Adipocyte (in vitro differentiated cells): ENCODE results near the gene MSTO1.
"Not testable (repeated sequence)": the region's sequence is repeated elsewhere in the genome, so short reads cannot be mapped to it uniquely, and the experiment has no call there.

Experiments used
- DNase-seq: peaks from one replicate; pipeline ENCODE4 v3.0.0-alpha.2; 2015; ENCODE audit warnings: low read depth
- H3K27me3 ChIP-seq: replicated peaks from 2 replicates; pipeline ENCODE4 v1.7.0; 2013; ENCODE audit warnings: mild to moderate bottlenecking, low read length, moderate library complexity; ENCODE audit not compliant: control insufficient read depth, insufficient read depth
- H3K36me3 ChIP-seq: 2 replicates; pipeline ENCODE4 v1.7.0; 2013; ENCODE audit warnings: low read length, mild to moderate bottlenecking, moderate library complexity; ENCODE audit not compliant: control insufficient read depth, insufficient read depth, severe bottlenecking
- H3K4me1 ChIP-seq: 2 replicates; pipeline ENCODE4 v1.7.0; 2013; ENCODE audit warnings: mild to moderate bottlenecking, low read length, moderate library complexity; ENCODE audit not compliant: control insufficient read depth, insufficient read depth
- H3K4me3 ChIP-seq: 2 replicates; pipeline ENCODE4 v1.7.0; 2013; ENCODE audit warnings: mild to moderate bottlenecking, low read length, moderate library complexity
- H3K9ac ChIP-seq: 2 replicates; pipeline ENCODE4 v1.7.0; 2013; ENCODE audit warnings: mild to moderate bottlenecking, low read length, moderate library complexity
- H3K9me3 ChIP-seq: 2 replicates; pipeline ENCODE4 v1.7.0; 2013; ENCODE audit warnings: mild to moderate bottlenecking, low read length, moderate library complexity; ENCODE audit not compliant: control insufficient read depth

MSTO1 gene

DNA sequence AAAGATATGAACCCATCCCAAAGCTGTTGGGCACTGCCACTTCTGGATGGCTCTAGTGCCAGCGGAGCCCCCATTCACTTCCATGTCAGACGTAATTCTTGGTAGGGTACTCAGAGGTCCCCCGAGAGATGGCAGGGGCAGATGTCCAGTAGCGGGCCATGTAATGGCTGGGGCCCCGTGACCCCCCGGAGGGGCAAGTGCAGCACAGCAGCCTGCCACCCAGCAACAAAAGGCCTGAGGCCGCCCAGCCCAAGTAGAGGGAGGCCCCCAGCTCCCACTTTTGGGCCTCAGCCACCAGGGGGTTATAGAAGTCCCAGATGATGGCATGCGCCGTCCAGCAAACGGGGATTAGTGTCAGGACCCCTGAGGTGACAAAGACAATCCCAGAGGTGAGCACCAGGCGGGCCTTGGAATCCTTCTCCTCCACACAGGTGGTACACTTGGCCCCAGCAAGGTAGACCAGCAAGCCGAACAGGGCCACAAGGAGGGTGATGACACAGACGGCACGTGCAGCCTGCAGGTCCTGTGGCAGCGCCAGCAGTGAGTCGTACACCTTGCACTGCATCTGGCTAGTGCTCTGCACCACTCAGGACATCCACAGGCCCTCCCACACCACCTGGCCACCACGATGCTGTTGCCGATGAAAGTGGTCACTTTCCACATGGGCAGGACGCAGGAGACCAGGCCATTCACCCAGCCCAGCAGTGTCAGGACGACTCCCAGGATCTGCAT, 19.3 kb upstream of the MSTO1 start:
- H3K4me3 ChIP-seq, H3K27me3 ChIP-seq, DNase-seq, H3K9ac ChIP-seq, H3K36me3 ChIP-seq, H3K4me1 ChIP-seq, H3K9me3 ChIP-seq: not testable (repeated sequence)

DNA sequence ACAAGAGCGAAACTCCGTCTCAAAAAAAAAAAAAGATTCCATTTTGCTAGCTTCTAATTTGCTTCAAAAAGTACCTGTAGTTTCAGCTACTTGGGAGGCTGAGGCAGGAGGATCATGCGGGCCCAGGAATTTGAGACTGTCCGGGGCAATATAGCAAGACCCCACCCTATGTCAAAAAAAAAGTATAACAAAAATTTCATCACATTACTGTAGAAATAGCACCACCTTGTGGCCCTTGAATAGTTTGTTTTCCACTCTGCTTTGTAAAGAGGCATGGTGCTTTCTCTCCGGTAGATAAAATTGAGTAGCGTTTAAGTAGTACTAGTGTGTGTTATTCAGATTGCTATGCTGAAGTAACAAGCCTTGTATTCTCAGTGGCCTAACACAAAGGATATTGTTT, 18.2 kb upstream of the MSTO1 start:
- H3K9me3 ChIP-seq = no peaks in the 10 kb centered on the region
- H3K27me3 ChIP-seq = no peaks in the 10 kb centered on the region
- H3K36me3 ChIP-seq = no peaks in the 10 kb centered on the region
- no peak overlapping the region for H3K9ac ChIP-seq
- peak; percentile 90 for DNase-seq
- H3K4me1 ChIP-seq = no peaks in the 10 kb centered on the region
- no peak overlapping the region for H3K4me3 ChIP-seq

DNA sequence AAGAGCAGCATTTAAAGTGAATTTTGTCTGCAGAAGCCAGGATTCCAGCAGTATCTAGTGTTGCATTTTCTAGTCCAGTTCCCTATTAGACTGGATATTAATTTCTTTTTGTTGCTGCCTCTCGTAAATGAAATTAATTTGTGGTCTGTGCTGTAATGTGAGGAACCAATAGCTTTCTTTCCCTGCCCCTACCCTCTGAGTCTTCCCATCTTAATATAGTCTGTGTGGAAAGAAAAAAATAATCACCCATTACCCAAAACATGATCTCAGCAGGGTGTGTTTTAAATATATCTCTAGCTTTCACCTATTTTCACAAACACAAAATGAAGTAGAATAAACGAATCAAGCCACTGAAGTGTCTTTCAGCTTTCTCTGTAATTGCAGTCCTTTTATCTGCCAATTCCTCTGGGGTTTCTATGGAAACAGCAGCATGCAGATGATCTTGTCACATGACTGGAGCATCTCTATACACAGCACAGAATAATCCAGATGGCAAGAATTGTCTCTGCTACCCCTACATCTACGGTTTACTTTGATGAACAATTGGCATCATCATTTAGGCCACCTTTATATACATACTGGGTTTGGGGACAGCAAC, 14.0 kb upstream of the MSTO1 start:
- not testable (repeated sequence) for H3K27me3 ChIP-seq, H3K4me3 ChIP-seq, H3K4me1 ChIP-seq, H3K9me3 ChIP-seq, H3K36me3 ChIP-seq, H3K9ac ChIP-seq, DNase-seq

DNA sequence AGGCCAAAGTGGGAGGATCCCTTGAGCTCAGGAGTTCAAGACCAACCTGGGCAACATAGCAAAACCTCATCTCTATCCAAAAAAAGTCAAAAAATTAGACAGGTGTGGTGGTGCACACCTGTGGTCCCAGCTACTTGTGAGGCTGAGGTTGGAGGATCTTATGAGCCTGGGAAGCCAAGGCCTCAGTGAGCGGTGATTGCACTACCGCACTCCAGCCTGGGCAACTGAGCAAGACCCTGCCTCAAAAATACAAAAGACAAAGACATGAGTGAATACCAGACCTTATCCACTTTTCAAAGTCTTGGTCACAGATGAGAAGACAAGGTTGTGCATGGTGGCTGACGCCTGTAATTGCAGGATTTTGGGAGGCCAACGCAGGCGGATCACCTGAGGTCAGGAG, 13.2 kb upstream of the MSTO1 start:
- H3K9me3 ChIP-seq = no peaks in the 10 kb centered on the region
- peaks cover 10% of the 10 kb centered on the region for H3K4me1 ChIP-seq
- no peak overlapping the region for H3K4me3 ChIP-seq
- H3K36me3 ChIP-seq = no peaks in the 10 kb centered on the region
- no peak overlapping the region for H3K9ac ChIP-seq
- H3K27me3 ChIP-seq = no peaks in the 10 kb centered on the region
- DNase-seq = no peak

DNA sequence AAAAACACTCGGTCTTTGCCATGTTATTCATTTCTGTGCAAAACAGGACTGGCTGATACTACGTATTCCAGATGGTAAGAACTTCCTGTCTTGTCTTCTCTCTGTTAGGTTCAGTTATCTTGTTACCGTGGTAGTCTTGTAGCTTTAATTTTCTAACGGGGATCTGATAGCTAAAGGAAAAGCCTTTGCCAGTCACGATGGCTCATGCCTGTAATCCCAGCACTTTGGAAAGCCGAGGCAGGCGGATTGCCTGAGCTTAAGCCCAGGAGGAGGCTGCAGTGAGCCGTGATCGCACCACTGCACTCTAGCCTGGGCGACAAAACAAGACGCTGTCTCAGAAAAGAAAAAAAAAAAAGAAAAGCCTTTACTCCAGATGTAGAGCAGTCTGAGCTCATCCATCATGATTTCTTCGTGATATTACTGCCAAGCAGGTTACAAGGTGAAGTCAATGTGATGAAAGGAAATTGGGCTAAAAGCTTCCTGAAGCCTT, 11.1 kb upstream of the MSTO1 start:
- Histone ChIP-seq H3K36me3 (no peaks in the 10 kb centered on the region), H3K27me3 (no peaks in the 10 kb centered on the region), H3K9ac (peak overlapping the region; percentile 78), H3K4me3 (peak overlapping the region; percentile 72), H3K4me1 (peaks cover 10% of the 10 kb centered on the region), H3K9me3 (no peaks in the 10 kb centered on the region)
- DNase-seq = peak; percentile 56

DNA sequence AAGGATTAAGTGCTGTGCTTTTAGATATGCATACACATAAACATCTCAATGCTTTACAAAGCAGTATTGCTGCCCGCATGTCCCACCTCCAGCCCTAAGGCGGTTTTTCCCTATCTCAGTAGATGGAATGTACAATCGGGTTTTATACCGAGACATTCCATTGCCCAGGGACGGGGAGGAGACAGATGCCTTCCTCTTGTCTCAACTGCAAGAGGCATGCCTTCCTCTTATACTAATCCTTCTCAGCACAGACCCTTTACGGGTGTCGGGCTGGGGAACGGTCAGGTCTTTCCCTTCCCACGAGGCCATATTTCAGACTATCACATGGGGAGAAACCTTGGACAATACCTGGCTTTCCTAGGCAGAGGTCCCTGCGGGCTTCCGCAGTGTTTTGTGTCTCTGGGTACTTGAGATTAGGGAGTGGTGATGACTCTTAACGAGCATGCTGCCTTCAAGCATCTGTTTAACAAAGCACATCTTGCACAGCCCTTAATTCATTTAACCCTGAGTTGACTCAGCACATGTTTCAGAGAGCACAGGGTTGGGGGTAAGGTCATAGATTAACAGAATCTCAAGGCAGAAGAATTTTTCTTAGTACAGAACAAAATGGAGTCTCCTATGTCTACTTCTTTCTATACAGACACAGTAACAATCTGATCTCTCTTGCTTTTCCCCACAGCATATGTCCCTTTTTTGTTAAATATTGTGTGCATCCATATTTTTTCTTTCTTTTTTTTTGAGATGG, 10.0 kb upstream of the MSTO1 start:
- not testable (repeated sequence) for DNase-seq, H3K9ac ChIP-seq, H3K9me3 ChIP-seq, H3K4me3 ChIP-seq, H3K4me1 ChIP-seq, H3K36me3 ChIP-seq, H3K27me3 ChIP-seq

DNA sequence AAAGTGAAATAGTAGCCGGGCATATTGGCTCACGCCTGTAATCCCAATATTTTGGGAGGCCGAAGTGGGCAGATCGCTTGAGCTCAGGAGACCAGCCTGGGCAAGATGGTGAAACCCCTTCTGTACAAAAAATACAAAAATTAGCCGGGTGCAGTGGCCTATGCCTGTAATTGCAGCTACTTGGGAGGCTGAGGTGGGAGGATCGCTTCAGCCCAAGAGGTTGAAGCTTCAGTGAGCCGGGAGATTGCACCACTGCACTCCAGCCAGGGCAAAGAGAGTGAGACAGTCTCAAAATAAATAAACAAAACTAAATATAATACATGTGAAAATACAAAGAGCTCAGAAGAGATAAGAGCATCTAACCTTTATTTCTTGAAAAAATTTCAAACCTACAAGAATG, 2.3 kb upstream of the MSTO1 start:
- Histone ChIP-seq H3K9ac (no peak overlapping the region), H3K9me3 (no peaks in the 10 kb centered on the region), H3K4me1 (peaks cover 6% of the 10 kb centered on the region), H3K4me3 (no peak overlapping the region), H3K36me3 (peaks cover 6% of the 10 kb centered on the region), H3K27me3 (no peaks in the 10 kb centered on the region)
- DNase-seq = peak; percentile 7

DNA sequence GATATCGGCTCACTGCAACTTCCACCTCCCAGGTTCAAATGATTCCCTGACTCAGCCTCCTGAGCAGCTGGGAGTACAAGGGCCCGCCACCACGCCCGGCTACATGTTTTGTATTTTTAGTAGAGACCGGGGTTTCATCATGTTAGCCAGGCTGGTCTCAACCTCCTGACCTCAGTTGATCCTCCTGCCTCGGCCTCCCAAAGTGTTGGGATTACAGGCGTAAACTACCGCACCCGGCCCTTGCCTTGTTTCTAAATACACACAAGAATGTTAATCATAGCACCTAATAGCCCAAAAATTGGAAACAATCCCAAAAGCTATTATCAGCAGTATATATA, 1.2 kb upstream of the MSTO1 start:
- H3K4me1 ChIP-seq = peaks cover 11% of the 10 kb centered on the region
- H3K27me3 ChIP-seq = no peaks in the 10 kb centered on the region
- no peak overlapping the region for H3K4me3 ChIP-seq
- peaks cover 12% of the 10 kb centered on the region for H3K36me3 ChIP-seq
- no peaks in the 10 kb centered on the region for H3K9me3 ChIP-seq
- no peak overlapping the region for H3K9ac ChIP-seq
- no peak for DNase-seq

DNA sequence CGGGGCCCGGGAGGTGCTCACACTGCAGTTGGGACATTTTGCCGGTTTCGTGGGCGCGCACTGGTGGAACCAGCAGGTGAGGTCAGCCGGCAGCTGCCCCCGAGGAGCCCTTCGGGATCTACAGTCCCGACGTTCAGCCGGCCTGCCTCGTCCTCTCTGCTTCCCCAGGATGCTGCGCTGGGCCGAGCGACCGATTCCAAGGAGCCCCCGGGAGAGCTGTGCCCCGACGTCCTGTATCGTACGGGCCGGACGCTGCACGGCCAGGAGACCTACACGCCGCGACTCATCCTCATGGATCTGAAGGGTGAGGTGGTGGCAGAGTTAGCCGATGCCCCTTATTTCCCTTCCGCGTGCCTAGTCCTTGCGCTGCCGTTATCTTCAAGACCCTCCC, 234 bp downstream of the MSTO1 start:
- Histone ChIP-seq H3K36me3 (peaks cover 15% of the 10 kb centered on the region), H3K4me3 (peak overlapping the region; percentile 84), H3K9ac (peak overlapping the region; percentile 86), H3K4me1 (peaks cover 11% of the 10 kb centered on the region)
- H3K27me3 ChIP-seq, DNase-seq, H3K9me3 ChIP-seq: not testable (repeated sequence)

DNA sequence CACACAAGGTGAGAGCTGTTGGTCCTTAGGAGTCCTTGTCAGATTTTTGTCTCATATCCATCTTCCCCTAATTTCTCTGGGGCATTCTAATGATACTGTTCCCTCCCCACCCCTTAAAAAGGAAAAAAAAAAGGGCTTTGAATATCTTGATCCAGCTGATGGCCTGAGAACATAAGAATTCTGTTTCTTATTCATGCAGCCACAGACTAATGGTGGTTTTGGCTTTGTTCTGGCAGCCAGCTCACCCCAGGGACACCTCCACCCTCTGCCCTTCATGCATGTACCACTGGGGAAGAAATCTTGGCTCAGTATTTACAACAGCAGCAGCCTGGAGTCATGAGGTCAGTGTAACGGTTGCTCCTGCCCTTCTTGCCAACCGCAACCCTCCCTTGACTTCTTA, 3.2 kb downstream of the MSTO1 start:
- H3K9me3 ChIP-seq, H3K4me3 ChIP-seq, H3K9ac ChIP-seq, DNase-seq, H3K27me3 ChIP-seq: not testable (repeated sequence)
- Histone ChIP-seq H3K36me3 (peaks cover 15% of the 10 kb centered on the region), H3K4me1 (peaks cover 11% of the 10 kb centered on the region)

DNA sequence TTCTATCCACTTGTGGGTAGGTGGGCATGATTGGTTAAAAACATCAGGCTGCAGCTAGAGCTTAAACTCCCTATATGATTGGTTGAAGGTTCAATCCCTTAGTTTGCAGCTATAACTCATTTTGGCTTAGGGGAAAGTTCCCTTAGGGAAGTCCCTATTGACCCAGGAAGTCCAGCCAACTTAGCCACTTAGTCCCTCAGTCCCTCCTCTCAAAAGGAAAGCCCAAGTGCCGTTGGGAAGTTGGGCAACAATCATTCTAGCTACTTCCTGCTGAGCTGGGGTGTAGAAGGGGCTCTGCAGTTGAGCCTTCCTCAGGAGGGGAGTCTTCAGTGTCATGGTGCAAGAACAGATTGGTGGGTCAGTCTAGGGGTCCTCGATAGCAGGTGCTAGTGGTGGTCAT, 12.2 kb downstream of the MSTO1 start:
- Histone ChIP-seq H3K36me3 (no peaks in the 10 kb centered on the region), H3K9me3 (peaks cover 18% of the 10 kb centered on the region), H3K9ac (no peak overlapping the region), H3K4me3 (no peak overlapping the region), H3K27me3 (peaks cover 6% of the 10 kb centered on the region), H3K4me1 (no peaks in the 10 kb centered on the region)
- DNase-seq = no peak
